Common myeloid progenitor, CD34-positive (primary cell): ENCODE measurements around the gene MEF2D.
A peak's percentile ranks its signal among the peaks of the same experiment; 100 is the strongest.

Experiments used
- CTCF ChIA-PET: fragments of 350-600 bp; sonication (Branson Sonifier 250); formaldehyde crosslinking; loops from one replicate; lab custom pipeline; 2021; ENCODE audit warnings: antibody characterized with exemption; lab: Charles Lee
- POLR2A ChIA-PET: fragments of 350-600 bp; sonication (Branson Sonifier 250); formaldehyde crosslinking; loops from one replicate; lab custom pipeline; 2021; ENCODE audit warnings: antibody characterized with exemption; lab: Charles Lee
- DNase-seq, 3 donors: peaks; one replicate each; pipeline versions ENCODE4 v3.0.0 to v3.0.0-alpha.2; 2013
- H3K27ac ChIP-seq, 2 experiments: 1 replicate in 1 of 2; 2 replicates in 1 of 2; pipeline ENCODE4 v1.7.0; 2013; ENCODE audit warnings: inconsistent platforms in 2 of 2, low read length in 2 of 2, mild to moderate bottlenecking in 2 of 2, low read depth in 1 of 2, moderate library complexity in 1 of 2; ENCODE audit not compliant: severe bottlenecking in 2 of 2, insufficient read depth in 1 of 2, poor library complexity in 1 of 2
- H3K27me3 ChIP-seq, 5 experiments: replicated peaks in 2 of 5; 1 replicate in 3 of 5; 2 replicates in 2 of 5; pipeline versions ENCODE4 v1.6.1 to v1.7.0; 2013; ENCODE audit warnings: low read length in 4 of 5, mild to moderate bottlenecking in 2 of 5, moderate library complexity in 2 of 5, inconsistent platforms in 1 of 5; ENCODE audit not compliant: insufficient read depth in 5 of 5, control insufficient read depth in 4 of 5
- H3K36me3 ChIP-seq, 4 experiments: 1 replicate in 2 of 4; 2 replicates in 2 of 4; pipeline versions ENCODE4 v1.6.1 to v1.7.0; 2013; ENCODE audit warnings: low read length in 3 of 4, control low read depth in 1 of 4, mild to moderate bottlenecking in 1 of 4; ENCODE audit not compliant: control insufficient read depth in 4 of 4, insufficient read depth in 4 of 4
- H3K4me1 ChIP-seq, 4 experiments: 1 replicate in 3 of 4; 2 replicates in 1 of 4; pipeline versions ENCODE4 v1.6.1 to v1.7.1; 2013; ENCODE audit warnings: low read length in 3 of 4, mild to moderate bottlenecking in 3 of 4, control low read depth in 1 of 4, inconsistent platforms in 1 of 4, moderate library complexity in 1 of 4; ENCODE audit not compliant: control insufficient read depth in 4 of 4, insufficient read depth in 4 of 4; ENCODE audit errors: control extremely low read depth in 1 of 4
- H3K4me3 ChIP-seq, 7 experiments: 1 replicate in 4 of 7; 2 replicates in 3 of 7; pipeline versions ENCODE4 v1.5.1 to v1.7.0; 2013; ENCODE audit warnings: mild to moderate bottlenecking in 7 of 7, low read length in 6 of 7, moderate library complexity in 6 of 7, inconsistent platforms in 2 of 7, low read depth in 2 of 7, control low read depth in 1 of 7; ENCODE audit not compliant: insufficient read depth in 4 of 7, control insufficient read depth in 1 of 7; ENCODE audit errors: extremely low read depth in 1 of 7
- H3K9me3 ChIP-seq, 5 experiments: 1 replicate in 4 of 5; 2 replicates in 1 of 5; pipeline versions ENCODE4 v1.6.1 to v1.7.1; 2013; ENCODE audit warnings: low read length in 4 of 5, mild to moderate bottlenecking in 2 of 5, inconsistent platforms in 1 of 5, low read depth in 1 of 5, moderate library complexity in 1 of 5; ENCODE audit not compliant: control insufficient read depth in 4 of 5, insufficient read depth in 2 of 5; ENCODE audit errors: control extremely low read depth in 1 of 5
- WGBS: methylation state at CpG from one replicate; pipeline ENCODE4 v1.1.5; 2013; ENCODE audit not compliant: insufficient coverage; 5-methylcytosine and 5-hydroxymethylcytosine counted together

Gene MEF2D

GRCh38 chr1:156499842-156500542 lies 583 bp downstream of the MEF2D start:
- H3K4me1 ChIP-seq: peaks cover 30 to 80% (median 78%) of the 10 kb centered on the region in 4 experiments
- 1% methylated on average over 18 of the region's 51 CpGs for WGBS
- peaks cover 0 to 21% (median 6%) of the 10 kb centered on the region in 4 experiments for H3K36me3 ChIP-seq
- CTCF ChIA-PET: interaction anchor here (1.2 to 11.5 kb wide), 8 partner anchors 10 to 81 kb away, joined by 3 to 114 read pairs (median 8); no protein-coding TSS in a partner anchor
- H3K9me3 ChIP-seq: no peaks in the 10 kb centered on the region
- peak overlapping the region; percentile 95 to 97 for H3K27ac ChIP-seq
- H3K4me3 ChIP-seq: peak overlapping the region; percentile 77 to 97 (median 90)
- peak in 2 of 3 donors; percentile 52 to 63 for DNase-seq
- H3K27me3 ChIP-seq: no peaks in the 10 kb centered on the region
- POLR2A ChIA-PET: interaction anchor here (0.8 to 3.6 kb wide), 11 partner anchors 8 to 160 kb away, joined by 3 to 26 read pairs (median 6); no protein-coding TSS in a partner anchor

GRCh38 chr1:156499194-156499841 lies 1.3 kb downstream of the MEF2D start:
- H3K9me3 ChIP-seq: no peaks in the 10 kb centered on the region
- peaks cover 3 to 28% (median 8%) of the 10 kb centered on the region in 4 experiments for H3K36me3 ChIP-seq
- peak overlapping the region; percentile 70 to 97 (median 90) for H3K4me3 ChIP-seq
- CTCF ChIA-PET: interaction anchor here (1.0 to 11.5 kb wide), 5 partner anchors 8 to 113 kb away, joined by 3 to 114 read pairs (median 4); no protein-coding TSS in a partner anchor
- H3K4me1 ChIP-seq: peaks cover 27 to 81% (median 79%) of the 10 kb centered on the region in 4 experiments
- POLR2A ChIA-PET: interaction anchor here (1.5 kb wide), 1 partner anchor 19 kb away, joined by 5 read pairs; no protein-coding TSS in a partner anchor
- no peaks in the 10 kb centered on the region for H3K27me3 ChIP-seq
- peak overlapping the region; percentile 68 to 86 for H3K27ac ChIP-seq
- no peak for DNase-seq
- 2% methylated on average over 7 of the region's 14 CpGs for WGBS

GRCh38 chr1:156498432-156499193 lies 2.0 kb downstream of the MEF2D start:
- Histone ChIP-seq H3K4me1 (peaks cover 20 to 81% (median 79%) of the 10 kb centered on the region in 4 experiments), H3K4me3 (peak overlapping the region; percentile 70 to 97 (median 90)), H3K27ac (peak overlapping the region; percentile 68 to 86), H3K9me3 (no peaks in the 10 kb centered on the region), H3K36me3 (peaks cover 3 to 35% (median 8%) of the 10 kb centered on the region in 4 experiments), H3K27me3 (no peaks in the 10 kb centered on the region)
- ChIA-PET CTCF (interaction anchor here (1.0 to 11.5 kb wide), 6 partner anchors 8 to 113 kb away, joined by 3 to 114 read pairs (median 4); no protein-coding TSS in a partner anchor), POLR2A (interaction anchor here (0.8 to 1.5 kb wide), 3 partner anchors 12 to 29 kb away, joined by 3 to 5 read pairs (median 3); no protein-coding TSS in a partner anchor)
- DNase-seq: no peak
- WGBS: 29% methylated on average over 5 of the region's 12 CpGs

GRCh38 chr1:156497743-156498431 lies 2.7 kb downstream of the MEF2D start:
- Histone ChIP-seq H3K27me3 (no peaks in the 10 kb centered on the region), H3K4me1 (peaks cover 20 to 81% (median 79%) of the 10 kb centered on the region in 4 experiments), H3K27ac (peak overlapping the region; percentile 14 to 86), H3K9me3 (no peaks in the 10 kb centered on the region), H3K4me3 (peak overlapping the region in 6 of 7 experiments; percentile 77 to 97 (median 90)), H3K36me3 (peaks cover 3 to 38% (median 10%) of the 10 kb centered on the region in 4 experiments)
- POLR2A ChIA-PET: interaction anchor here (0.6 to 0.9 kb wide), 3 partner anchors 11 to 30 kb away, joined by 3 read pairs; no protein-coding TSS in a partner anchor
- CTCF ChIA-PET: interaction anchor here (1.0 to 11.5 kb wide), 6 partner anchors 8 to 112 kb away, joined by 3 to 114 read pairs (median 4); no protein-coding TSS in a partner anchor
- 80% methylated on average over 4 of the region's 5 CpGs for WGBS
- no peak for DNase-seq

GRCh38 chr1:156497078-156497742 lies 3.4 kb downstream of the MEF2D start:
- H3K4me3 ChIP-seq: peak overlapping the region in 3 of 7 experiments; percentile 2 to 97 (median 96)
- POLR2A ChIA-PET: interaction anchor here (0.6 kb wide), 1 partner anchor 24 kb away, joined by 3 read pairs; no protein-coding TSS in a partner anchor

More at GRCh38 chr1:156497078-156497742, 3.4 kb downstream of the MEF2D start:
- Histone ChIP-seq H3K9me3 (no peaks in the 10 kb centered on the region), H3K27ac (peak overlapping the region in 1 of 2 experiments; percentile 86), H3K4me1 (peaks cover 24 to 81% (median 79%) of the 10 kb centered on the region in 4 experiments), H3K27me3 (no peaks in the 10 kb centered on the region), H3K36me3 (peaks cover 4 to 38% (median 10%) of the 10 kb centered on the region in 4 experiments)
- CTCF ChIA-PET: interaction anchor here (0.6 to 11.5 kb wide), 3 partner anchors 7 to 84 kb away, joined by 3 to 114 read pairs (median 104); no protein-coding TSS in a partner anchor
- no peak for DNase-seq
- 89% methylated on average over 10 of the region's 11 CpGs for WGBS
